GM12891 (cell line): ENCODE data around the gene ZPBP2.

ENCODE experiments used
- PAX5 ChIP-seq: IDR thresholded peaks from 2 replicates; pipeline ENCODE4 v1.6.1; 2011; ENCODE audit warnings: low read length, moderate library complexity, mild to moderate bottlenecking; ENCODE audit not compliant: insufficient read depth, severe bottlenecking
- POLR2A ChIP-seq: IDR thresholded peaks from 2 replicates; pipeline ENCODE4 v1.6.1; 2011; ENCODE audit warnings: low read depth, low read length, control low read depth
- POLR2AphosphoS5 ChIP-seq: IDR thresholded peaks from 2 replicates; pipeline ENCODE4 v1.6.1; 2011; ENCODE audit warnings: low read depth, low read length, control low read depth
- TAF1 ChIP-seq: IDR thresholded peaks from 2 replicates; pipeline ENCODE4 v1.6.1; 2011; ENCODE audit warnings: low read depth, low read length, control low read depth

DNA sequence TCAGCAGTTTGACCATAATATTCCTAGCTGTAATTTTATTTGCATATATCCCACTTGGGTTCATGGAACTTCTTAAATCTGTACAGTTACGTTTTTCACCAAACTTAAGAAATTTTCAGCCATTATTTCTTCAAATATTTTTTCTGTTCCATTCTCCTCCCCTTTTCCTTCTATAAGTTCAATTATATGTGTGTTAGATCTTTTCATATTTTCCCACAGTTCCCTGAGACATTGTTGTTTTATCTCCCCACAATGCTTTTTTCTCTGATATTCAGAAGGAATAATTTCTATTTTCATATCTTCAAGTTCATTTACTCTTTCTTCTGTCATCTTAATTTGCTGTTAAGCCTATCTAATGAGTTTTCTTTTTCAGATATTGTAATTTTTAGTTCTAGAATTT, 29.9 kb upstream of the ZPBP2 start:
- TF ChIP-seq POLR2A = no peak
- no peak for TF ChIP-seq TAF1
- no peak for TF ChIP-seq PAX5
- no peak for TF ChIP-seq POLR2AphosphoS5
